ENCODE measurements around the gene HSPD1. TPM values are rescaled to one million over a fixed set of nuclear protein-coding genes. Genes with fewer than 3 reads are reported as not detected.
A peak's percentile ranks its signal among the peaks of the same experiment; 100 is the strongest.
"Not testable (repeated sequence)": the region's sequence is repeated elsewhere in the genome, so short reads cannot be mapped to it uniquely, and the experiment has no call there.

The HSPD1 gene
- total RNA-seq, 1 donor from 2014 or later: 165 TPM

DNA sequence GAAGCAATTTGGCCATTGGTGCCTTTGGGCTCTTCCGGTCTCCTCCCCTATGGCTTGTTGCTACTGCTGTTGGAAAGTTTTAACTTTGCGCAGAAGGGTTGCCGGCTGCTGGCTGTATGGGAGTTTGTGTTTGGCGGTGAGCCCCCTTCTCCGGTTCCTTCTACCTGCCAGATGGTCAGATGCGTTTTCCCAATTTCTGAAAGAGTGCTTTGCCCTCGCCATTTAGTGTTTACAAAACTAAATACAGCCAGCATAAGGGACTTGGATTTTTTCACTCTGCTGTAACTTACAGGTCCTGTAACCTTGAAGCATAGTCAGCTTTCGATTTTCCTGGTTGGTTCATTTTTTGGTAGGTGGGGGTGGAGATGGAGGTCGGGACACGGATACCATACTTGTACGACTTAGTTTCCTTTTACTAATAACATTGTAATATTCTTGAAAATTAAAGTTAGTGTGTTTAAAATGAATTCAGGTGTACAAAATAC, 45.7 kb downstream of the HSPD1 start:
- no peak for DNase-seq (ENCODE audit: extremely low spot score, unreplicated experiment)
- Mint-ChIP-seq H3K4me3 (ENCODE audit: unreplicated experiment) (peak overlapping the region; percentile 100), H3K27ac (ENCODE audit: unreplicated experiment) (peak overlapping the region; percentile 100), H3K36me3 (ENCODE audit: unreplicated experiment) (no peaks in the 10 kb centered on the region), H3K9me3 (ENCODE audit: unreplicated experiment) (no peaks in the 10 kb centered on the region), H3K4me1 (ENCODE audit: unreplicated experiment) (peaks cover 23% of the 10 kb centered on the region), H3K27me3 (ENCODE audit: unreplicated experiment) (no peaks in the 10 kb centered on the region)
- no peak for TF ChIP-seq CTCF (IDR thresholded peaks at IDR 0.05)

DNA sequence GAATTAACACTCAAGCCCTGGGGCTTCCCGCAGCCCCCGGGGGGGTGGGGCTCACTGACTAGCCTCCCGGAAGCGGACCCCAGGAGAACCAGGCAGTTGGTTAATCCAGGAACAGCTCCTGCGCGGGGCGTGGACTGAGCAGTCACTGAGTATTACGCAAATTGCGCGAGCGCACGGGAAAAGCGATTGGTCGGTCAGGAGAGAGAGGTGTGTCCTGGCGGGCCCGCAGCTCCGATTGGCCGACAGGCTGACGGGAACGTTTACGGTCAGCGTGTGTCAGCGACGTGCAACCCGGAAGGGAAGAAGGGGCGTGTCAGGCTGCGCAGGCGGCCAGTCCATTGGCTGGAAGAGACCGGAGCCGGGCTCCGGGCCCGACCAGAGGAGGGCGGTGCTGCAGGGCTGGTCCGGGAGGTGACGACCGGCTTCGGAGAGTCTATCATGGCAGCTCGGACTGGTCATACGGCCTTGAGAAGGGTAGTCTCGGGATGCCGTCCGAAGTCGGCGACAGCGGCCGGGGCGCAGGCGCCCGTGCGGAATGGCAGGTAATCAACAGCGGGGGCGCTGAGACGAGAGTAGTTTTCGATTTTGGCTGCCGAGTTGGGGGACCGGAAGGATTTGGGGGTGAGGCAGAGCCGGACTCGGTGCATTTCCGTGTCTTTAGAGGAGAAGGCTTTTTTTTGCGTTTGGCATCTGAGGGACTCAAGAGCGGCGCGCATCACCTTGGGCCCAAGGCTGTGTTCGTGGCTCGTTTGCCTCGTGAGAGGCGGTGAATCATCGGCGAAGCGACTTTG, 46.3 kb downstream of the HSPD1 start, which contains the start of gene COQ10B:
COQ10B (plus strand) TSS at position 430 of the 791 bp plus-strand sequence; CDS start at position 439, 9 bp downstream.
- Mint-ChIP-seq H3K27ac (ENCODE audit: unreplicated experiment) (peak within 1 kb of the TSS; percentile 100), H3K4me3 (ENCODE audit: unreplicated experiment) (peak within 1 kb of the TSS; percentile 100), H3K9me3 (ENCODE audit: unreplicated experiment) (no peaks in the 10 kb centered on the region), H3K4me1 (ENCODE audit: unreplicated experiment) (peaks cover 23% of the 10 kb centered on the region), H3K36me3 (ENCODE audit: unreplicated experiment) (no peaks in the 10 kb centered on the region), H3K27me3 (ENCODE audit: unreplicated experiment) (no peaks in the 10 kb centered on the region)
- peak; percentile 50 for TF ChIP-seq CTCF (IDR thresholded peaks at IDR 0.05)
- DNase-seq (ENCODE audit: extremely low spot score, unreplicated experiment): peak; percentile 100

DNA sequence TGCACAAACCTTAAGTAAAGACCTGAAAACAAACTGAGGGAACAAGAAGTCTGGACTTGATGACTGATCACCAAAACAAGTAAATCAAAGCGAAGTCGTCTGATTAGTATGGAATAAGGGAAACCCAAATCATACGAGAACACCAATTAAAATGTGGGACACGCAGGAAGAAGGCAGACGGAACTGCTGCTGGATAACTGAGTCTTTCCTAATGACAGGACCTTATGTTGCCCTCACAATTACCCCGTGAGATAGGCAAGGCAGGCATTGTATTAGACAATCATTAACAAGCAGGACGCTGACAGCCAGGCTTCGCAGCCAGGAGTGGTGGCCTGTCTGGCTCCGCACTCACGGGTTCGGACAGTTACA, 46.9 kb downstream of the HSPD1 start:
- Mint-ChIP-seq H3K4me1 (ENCODE audit: unreplicated experiment) (peaks cover 23% of the 10 kb centered on the region), H3K9me3 (ENCODE audit: unreplicated experiment) (no peaks in the 10 kb centered on the region), H3K27me3 (ENCODE audit: unreplicated experiment) (no peaks in the 10 kb centered on the region), H3K4me3 (ENCODE audit: unreplicated experiment) (peak overlapping the region; percentile 100), H3K27ac (ENCODE audit: unreplicated experiment) (peak overlapping the region; percentile 100), H3K36me3 (ENCODE audit: unreplicated experiment) (no peaks in the 10 kb centered on the region)
- no peak for TF ChIP-seq CTCF (IDR thresholded peaks at IDR 0.05)
- DNase-seq (ENCODE audit: extremely low spot score, unreplicated experiment): no peak

DNA sequence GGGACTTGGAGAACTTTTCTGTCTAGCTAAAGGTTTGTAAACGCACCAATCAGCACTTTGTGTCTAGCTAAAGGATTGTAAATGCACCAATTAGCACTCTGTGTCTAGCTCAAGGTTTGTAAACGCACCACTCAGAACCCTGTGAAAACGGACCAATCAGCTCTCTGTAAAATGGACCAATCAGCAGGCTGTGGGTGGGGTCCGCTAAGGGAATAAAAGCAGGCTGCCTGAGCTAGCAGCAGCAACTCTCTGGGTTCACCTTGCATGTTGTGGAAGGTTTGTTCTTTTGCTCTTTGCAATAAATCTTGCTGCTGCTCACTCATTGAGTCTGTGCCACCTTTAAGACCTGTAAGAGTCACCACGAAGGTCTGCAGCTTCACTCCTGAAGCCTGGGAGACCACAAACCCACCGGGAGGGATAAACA, 48.7 kb downstream of the HSPD1 start:
- Mint-ChIP-seq H3K4me1 (ENCODE audit: unreplicated experiment) (peaks cover 19% of the 10 kb centered on the region), H3K27ac (ENCODE audit: unreplicated experiment) (peak overlapping the region; percentile 35)
- not testable (repeated sequence) for H3K36me3 Mint-ChIP-seq (ENCODE audit: unreplicated experiment); DNase-seq (ENCODE audit: extremely low spot score, unreplicated experiment); H3K4me3 Mint-ChIP-seq (ENCODE audit: unreplicated experiment); H3K27me3 Mint-ChIP-seq (ENCODE audit: unreplicated experiment); H3K9me3 Mint-ChIP-seq (ENCODE audit: unreplicated experiment)

GRCh38 chr2:197450465-197450864, 49.2 kb downstream of the HSPD1 start:
- no peaks in the 10 kb centered on the region for H3K27me3 Mint-ChIP-seq (ENCODE audit: unreplicated experiment)
- no peaks in the 10 kb centered on the region for H3K9me3 Mint-ChIP-seq (ENCODE audit: unreplicated experiment)
- H3K36me3 Mint-ChIP-seq (ENCODE audit: unreplicated experiment): no peaks in the 10 kb centered on the region
- H3K27ac Mint-ChIP-seq (ENCODE audit: unreplicated experiment): no peak overlapping the region
- peaks cover 19% of the 10 kb centered on the region for H3K4me1 Mint-ChIP-seq (ENCODE audit: unreplicated experiment)
- H3K4me3 Mint-ChIP-seq (ENCODE audit: unreplicated experiment): no peak overlapping the region
- DNase-seq (ENCODE audit: extremely low spot score, unreplicated experiment): no peak
- TF ChIP-seq CTCF (IDR thresholded peaks at IDR 0.05): no peak

Data from osteocyte (in vitro differentiated cells).